Panc1 (cell line): ENCODE data around the gene PADI2. TPM values are rescaled to one million over a fixed set of nuclear protein-coding genes. Genes with fewer than 3 reads are reported as not detected.

Experiments used
- ATAC-seq: fragments of 200-7000 bp; cut with Tn5 transposase; 2 replicates; pipeline ENCODE4 v1.9.1; 2020; ENCODE audit warnings: mild to moderate bottlenecking, moderate library complexity
- BruUV-seq: library from RNA; stranded (reverse); fragments of 400-500 nt; replicated peaks from 2 replicates; lab custom pipeline; 2021; lab: Mats Ljungman, UMichigan
- CTCF ChIA-PET: fragments of 300-600 bp; sonication (Branson Sonifier 250); formaldehyde crosslinking; loops from one replicate; lab custom pipeline; 2022; ENCODE audit warnings: antibody characterized with exemption; lab: Charles Lee
- POLR2A ChIA-PET: fragments of 300-600 bp; sonication (Branson Sonifier 250); formaldehyde crosslinking; loops from one replicate; lab custom pipeline; 2022; ENCODE audit warnings: antibody characterized with exemption; lab: Charles Lee
- DNase-seq: peaks from one replicate; pipeline ENCODE4 v3.0.0-alpha.2; 2010; ENCODE audit warnings: low read depth, low spot score
- H3K27ac ChIP-seq: 2 replicates; pipeline ENCODE4 v1.5.1; 2011; ENCODE audit warnings: mild to moderate bottlenecking, low read length, inconsistent platforms
- H3K27me3 ChIP-seq: fragments of 200-500 bp; sonication (Bioruptor generic); 2 replicates; pipeline ENCODE4 v1.6.0; 2014; ENCODE audit warnings: low read length, inconsistent platforms; ENCODE audit not compliant: control insufficient read depth, insufficient read depth
- H3K36me3 ChIP-seq: fragments of 200-500 bp; sonication (Bioruptor generic); 2 replicates; pipeline ENCODE4 v1.5.1; 2014; ENCODE audit warnings: inconsistent platforms, mild to moderate bottlenecking, low read length, moderate library complexity; ENCODE audit not compliant: control insufficient read depth, insufficient read depth
- H3K4me1 ChIP-seq: 2 replicates; pipeline ENCODE4 v1.5.1; 2011; ENCODE audit warnings: inconsistent platforms, mild to moderate bottlenecking, low read length, moderate library complexity; ENCODE audit not compliant: control insufficient read depth, insufficient read depth
- H3K4me3 ChIP-seq, 2 experiments: 2 replicates each; pipeline ENCODE4 v1.5.1; 2011 to 2012; ENCODE audit warnings: low read depth in 2 of 2, low read length in 2 of 2, mild to moderate bottlenecking in 2 of 2, inconsistent platforms in 1 of 2, moderate library complexity in 1 of 2
- H3K9me3 ChIP-seq: fragments of 200-500 bp; sonication (Bioruptor generic); 2 replicates; pipeline ENCODE4 v1.5.1; 2014; ENCODE audit warnings: low read depth, mild to moderate bottlenecking, inconsistent platforms, low read length, moderate library complexity; ENCODE audit not compliant: control insufficient read depth, insufficient read depth
- POLR2AphosphoS5 ChIP-seq: IDR thresholded peaks from 2 replicates; pipeline ENCODE4 v1.6.1; 2012; ENCODE audit warnings: mild to moderate bottlenecking, low read depth, low read length, moderate library complexity
- SIN3A ChIP-seq: IDR thresholded peaks from 2 replicates; pipeline ENCODE4 v1.6.1; 2012; ENCODE audit warnings: low read depth, mild to moderate bottlenecking, low read length, moderate library complexity, borderline replicate concordance; ENCODE audit not compliant: insufficient read depth
- TCF7L2 ChIP-seq: IDR thresholded peaks from 2 replicates; pipeline ENCODE4 v1.6.1; 2011; ENCODE audit warnings: mild to moderate bottlenecking, low read depth, low read length, inconsistent platforms
- in situ Hi-C: cut with HindIII; loops from 2 replicates; pipeline ENCODE4 v1.10.0; 2016; ENCODE audit warnings: low sequenced_read_pairs, low pct_unique_long_range_greater_than_20kb
- intact Hi-C: fragments of 100-400 bp; cut with micrococcal nuclease; formaldehyde crosslinking; loops from one replicate; pipeline ENCODE4 v1.10.0; 2022; ENCODE audit not compliant: unreplicated experiment
- total RNA-seq: library from RNA; stranded (reverse); gene quantifications from one replicate; pipeline ENCODE4 v1.2.1, GENCODE V29; 2021; ENCODE audit not compliant: unreplicated experiment
- TF ChIP-seq, protein P1 (sequence below), 2 experiments: IDR thresholded peaks; 2 replicates each; pipeline ENCODE4 v1.6.1; 2011 to 2012; ENCODE audit warnings: low read depth in 2 of 2, control low read depth in 1 of 2, low read length in 1 of 2, mild to moderate bottlenecking in 1 of 2, moderate library complexity in 1 of 2; ENCODE audit not compliant: insufficient read depth in 1 of 2
- TF ChIP-seq, protein P2 (sequence below): fragments of 450-650 bp; IDR thresholded peaks from 2 replicates; pipeline ENCODE4 v1.5.1; 2017; ENCODE audit warnings: mild to moderate bottlenecking

Gene PADI2
- total RNA-seq, 1 experiment from 2014 or later: 507 TPM

DNA sequence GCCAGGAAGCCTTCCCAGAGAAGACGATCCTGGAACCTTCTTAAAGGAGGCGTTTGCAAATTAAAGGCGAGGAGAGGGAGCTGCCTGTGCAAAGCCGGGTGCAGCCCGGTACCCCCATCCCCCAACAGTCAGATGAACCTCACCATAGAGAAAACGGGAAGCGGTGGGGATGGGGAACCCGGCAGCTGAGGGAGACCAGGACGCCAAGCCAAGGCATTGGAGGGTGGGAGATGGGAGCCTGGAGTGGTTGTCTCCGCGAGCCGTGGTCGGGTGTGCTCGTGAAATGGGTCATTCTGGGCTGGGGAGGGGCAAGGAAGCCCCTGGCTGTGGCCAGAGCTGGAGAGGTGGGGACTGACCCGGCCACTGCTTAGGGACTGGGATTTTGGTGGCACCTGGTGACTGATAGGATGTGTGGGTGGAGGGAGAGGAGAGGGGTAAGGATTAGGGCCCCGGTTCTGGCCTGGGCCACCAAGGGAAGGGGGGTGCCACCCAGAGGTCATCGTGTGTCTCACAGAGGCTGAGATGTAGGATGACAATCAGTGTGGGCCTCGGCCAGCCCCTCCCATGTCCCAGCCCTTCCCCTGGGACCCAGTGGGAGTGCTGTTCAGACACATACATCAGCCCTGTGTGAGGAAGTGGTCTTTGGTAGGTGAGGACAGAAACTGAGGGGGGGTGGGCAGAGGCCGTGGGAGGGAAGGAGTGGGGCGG, 676 bp upstream of the PADI2 start:
- in situ Hi-C loops (no loop called here), intact Hi-C loops (no loop called here)
- no peak for DNase-seq
- POLR2A ChIA-PET: no interaction called here
- Histone ChIP-seq H3K4me3 (peak overlapping the region; percentile 62 to 82), H3K36me3 (no peaks in the 10 kb centered on the region), H3K27me3 (no peaks in the 10 kb centered on the region), H3K9me3 (no peaks in the 10 kb centered on the region), H3K4me1 (peaks cover 59% of the 10 kb centered on the region), H3K27ac (peak overlapping the region; percentile 77)
- BruUV-seq: no TSS peak
- peak; percentile 8; the same call in 1 of the 2 replicates for ATAC-seq
- CTCF ChIA-PET: no interaction called here
- TF ChIP-seq, protein P1, sequence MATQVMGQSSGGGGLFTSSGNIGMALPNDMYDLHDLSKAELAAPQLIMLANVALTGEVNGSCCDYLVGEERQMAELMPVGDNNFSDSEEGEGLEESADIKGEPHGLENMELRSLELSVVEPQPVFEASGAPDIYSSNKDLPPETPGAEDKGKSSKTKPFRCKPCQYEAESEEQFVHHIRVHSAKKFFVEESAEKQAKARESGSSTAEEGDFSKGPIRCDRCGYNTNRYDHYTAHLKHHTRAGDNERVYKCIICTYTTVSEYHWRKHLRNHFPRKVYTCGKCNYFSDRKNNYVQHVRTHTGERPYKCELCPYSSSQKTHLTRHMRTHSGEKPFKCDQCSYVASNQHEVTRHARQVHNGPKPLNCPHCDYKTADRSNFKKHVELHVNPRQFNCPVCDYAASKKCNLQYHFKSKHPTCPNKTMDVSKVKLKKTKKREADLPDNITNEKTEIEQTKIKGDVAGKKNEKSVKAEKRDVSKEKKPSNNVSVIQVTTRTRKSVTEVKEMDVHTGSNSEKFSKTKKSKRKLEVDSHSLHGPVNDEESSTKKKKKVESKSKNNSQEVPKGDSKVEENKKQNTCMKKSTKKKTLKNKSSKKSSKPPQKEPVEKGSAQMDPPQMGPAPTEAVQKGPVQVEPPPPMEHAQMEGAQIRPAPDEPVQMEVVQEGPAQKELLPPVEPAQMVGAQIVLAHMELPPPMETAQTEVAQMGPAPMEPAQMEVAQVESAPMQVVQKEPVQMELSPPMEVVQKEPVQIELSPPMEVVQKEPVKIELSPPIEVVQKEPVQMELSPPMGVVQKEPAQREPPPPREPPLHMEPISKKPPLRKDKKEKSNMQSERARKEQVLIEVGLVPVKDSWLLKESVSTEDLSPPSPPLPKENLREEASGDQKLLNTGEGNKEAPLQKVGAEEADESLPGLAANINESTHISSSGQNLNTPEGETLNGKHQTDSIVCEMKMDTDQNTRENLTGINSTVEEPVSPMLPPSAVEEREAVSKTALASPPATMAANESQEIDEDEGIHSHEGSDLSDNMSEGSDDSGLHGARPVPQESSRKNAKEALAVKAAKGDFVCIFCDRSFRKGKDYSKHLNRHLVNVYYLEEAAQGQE (IDR thresholded peaks at IDR 0.05; ENCODE audit: insufficient read depth in 1 of 2, low read depth in 2 of 2, low read length in 1 of 2): no peak
- TF ChIP-seq, protein P2, sequence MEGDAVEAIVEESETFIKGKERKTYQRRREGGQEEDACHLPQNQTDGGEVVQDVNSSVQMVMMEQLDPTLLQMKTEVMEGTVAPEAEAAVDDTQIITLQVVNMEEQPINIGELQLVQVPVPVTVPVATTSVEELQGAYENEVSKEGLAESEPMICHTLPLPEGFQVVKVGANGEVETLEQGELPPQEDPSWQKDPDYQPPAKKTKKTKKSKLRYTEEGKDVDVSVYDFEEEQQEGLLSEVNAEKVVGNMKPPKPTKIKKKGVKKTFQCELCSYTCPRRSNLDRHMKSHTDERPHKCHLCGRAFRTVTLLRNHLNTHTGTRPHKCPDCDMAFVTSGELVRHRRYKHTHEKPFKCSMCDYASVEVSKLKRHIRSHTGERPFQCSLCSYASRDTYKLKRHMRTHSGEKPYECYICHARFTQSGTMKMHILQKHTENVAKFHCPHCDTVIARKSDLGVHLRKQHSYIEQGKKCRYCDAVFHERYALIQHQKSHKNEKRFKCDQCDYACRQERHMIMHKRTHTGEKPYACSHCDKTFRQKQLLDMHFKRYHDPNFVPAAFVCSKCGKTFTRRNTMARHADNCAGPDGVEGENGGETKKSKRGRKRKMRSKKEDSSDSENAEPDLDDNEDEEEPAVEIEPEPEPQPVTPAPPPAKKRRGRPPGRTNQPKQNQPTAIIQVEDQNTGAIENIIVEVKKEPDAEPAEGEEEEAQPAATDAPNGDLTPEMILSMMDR: no peak
- TF ChIP-seq POLR2AphosphoS5 (no peak), SIN3A (no peak), TCF7L2 (no peak)

DNA sequence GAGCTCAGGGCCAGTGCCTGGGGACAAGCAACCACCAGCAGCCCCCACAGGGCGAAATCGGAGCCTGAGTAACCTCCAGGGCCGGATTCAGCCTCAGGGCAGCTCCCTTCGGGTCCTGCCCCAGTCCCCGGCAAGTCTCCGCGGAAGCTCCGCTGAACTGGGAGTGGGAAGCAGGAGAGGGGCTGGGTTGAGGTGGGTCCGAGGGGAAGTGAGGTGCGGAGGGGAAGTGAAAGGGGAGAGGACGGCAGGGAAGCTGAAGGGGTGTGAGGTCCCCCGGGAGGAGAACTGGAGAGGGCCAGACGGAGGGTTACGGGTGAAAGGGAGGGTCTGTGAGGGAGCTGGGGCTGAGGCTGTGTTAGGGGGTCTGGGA, 560 bp downstream of the PADI2 start:
- no TSS peak for BruUV-seq
- no peaks in the 10 kb centered on the region for H3K36me3 ChIP-seq
- in situ Hi-C loops (no loop called here), intact Hi-C loops (no loop called here)
- TF ChIP-seq POLR2AphosphoS5: no peak
- TF ChIP-seq, protein P1 (IDR thresholded peaks at IDR 0.05; ENCODE audit: insufficient read depth in 1 of 2, low read depth in 2 of 2, low read length in 1 of 2): no peak
- no peak for TF ChIP-seq TCF7L2
- TF ChIP-seq SIN3A: no peak
- TF ChIP-seq, protein P2: no peak
- POLR2A ChIA-PET: interaction anchor here (0.5 kb wide), 1 partner anchor 17 kb away, joined by 5 read pairs; no protein-coding TSS in a partner anchor
- H3K27me3 ChIP-seq: no peaks in the 10 kb centered on the region
- peak overlapping the region; percentile 62 to 82 for H3K4me3 ChIP-seq
- no peaks in the 10 kb centered on the region for H3K9me3 ChIP-seq
- CTCF ChIA-PET: interaction anchor here (0.5 kb wide), 1 partner anchor 107 kb away, joined by 8 read pairs; the partner anchor contains the start of gene ATP13A2
- peaks cover 71% of the 10 kb centered on the region for H3K4me1 ChIP-seq
- DNase-seq (no peak), ATAC-seq (no peak)
- peak overlapping the region; percentile 71 for H3K27ac ChIP-seq
